Tibial nerve (tissue), 3 donors: ENCODE data around the gene MUCL1.

Experiments used
- POLR2A ChIP-seq, 2 donors: fragments of 450-650 bp; IDR thresholded peaks; one replicate each; pipeline ENCODE4 v1.6.1; 2017; ENCODE audit warnings: antibody characterized with exemption in 2 of 2, mild to moderate bottlenecking in 2 of 2, moderate library complexity in 2 of 2
- TF ChIP-seq, protein P1 (sequence below), 5 experiments: fragments of 200-600 bp in 3 of 5; fragments of 450-650 bp in 2 of 5; sonication (generic) in 3 of 5; IDR thresholded peaks; one replicate each; pipeline ENCODE4 v1.5.1; 2016 to 2019; ENCODE audit warnings: antibody characterized with exemption in 5 of 5, mild to moderate bottlenecking in 3 of 5, moderate library complexity in 2 of 5

DNA sequence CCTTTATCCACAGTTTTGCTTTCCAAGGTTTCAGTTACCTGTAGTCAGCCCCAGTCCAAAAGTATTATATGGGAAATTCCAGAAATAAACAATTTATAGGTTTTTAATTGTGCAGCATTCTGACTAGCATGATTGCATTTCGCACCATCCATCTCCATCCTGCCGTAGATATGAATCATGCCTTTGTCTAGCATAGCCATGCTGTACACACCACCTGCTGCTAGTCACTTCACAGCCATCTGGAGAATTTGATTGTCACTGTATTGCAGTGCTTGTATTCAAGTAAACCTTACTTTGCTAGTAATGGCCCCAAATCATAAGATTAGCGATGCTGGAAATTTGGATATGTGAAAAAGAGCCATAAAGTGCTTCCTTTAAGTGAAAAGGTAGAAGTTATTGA lies 36.0 kb downstream of the MUCL1 start:
- TF ChIP-seq, protein P1, sequence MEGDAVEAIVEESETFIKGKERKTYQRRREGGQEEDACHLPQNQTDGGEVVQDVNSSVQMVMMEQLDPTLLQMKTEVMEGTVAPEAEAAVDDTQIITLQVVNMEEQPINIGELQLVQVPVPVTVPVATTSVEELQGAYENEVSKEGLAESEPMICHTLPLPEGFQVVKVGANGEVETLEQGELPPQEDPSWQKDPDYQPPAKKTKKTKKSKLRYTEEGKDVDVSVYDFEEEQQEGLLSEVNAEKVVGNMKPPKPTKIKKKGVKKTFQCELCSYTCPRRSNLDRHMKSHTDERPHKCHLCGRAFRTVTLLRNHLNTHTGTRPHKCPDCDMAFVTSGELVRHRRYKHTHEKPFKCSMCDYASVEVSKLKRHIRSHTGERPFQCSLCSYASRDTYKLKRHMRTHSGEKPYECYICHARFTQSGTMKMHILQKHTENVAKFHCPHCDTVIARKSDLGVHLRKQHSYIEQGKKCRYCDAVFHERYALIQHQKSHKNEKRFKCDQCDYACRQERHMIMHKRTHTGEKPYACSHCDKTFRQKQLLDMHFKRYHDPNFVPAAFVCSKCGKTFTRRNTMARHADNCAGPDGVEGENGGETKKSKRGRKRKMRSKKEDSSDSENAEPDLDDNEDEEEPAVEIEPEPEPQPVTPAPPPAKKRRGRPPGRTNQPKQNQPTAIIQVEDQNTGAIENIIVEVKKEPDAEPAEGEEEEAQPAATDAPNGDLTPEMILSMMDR (IDR thresholded peaks at IDR 0.05) = no peak
- TF ChIP-seq POLR2A (IDR thresholded peaks at IDR 0.05) = no peak
